ENCODE results near the gene SRSF3.
"Not testable (repeated sequence)": the region's sequence is repeated elsewhere in the genome, so short reads cannot be mapped to it uniquely, and the experiment has no call there.

The SRSF3 gene

DNA sequence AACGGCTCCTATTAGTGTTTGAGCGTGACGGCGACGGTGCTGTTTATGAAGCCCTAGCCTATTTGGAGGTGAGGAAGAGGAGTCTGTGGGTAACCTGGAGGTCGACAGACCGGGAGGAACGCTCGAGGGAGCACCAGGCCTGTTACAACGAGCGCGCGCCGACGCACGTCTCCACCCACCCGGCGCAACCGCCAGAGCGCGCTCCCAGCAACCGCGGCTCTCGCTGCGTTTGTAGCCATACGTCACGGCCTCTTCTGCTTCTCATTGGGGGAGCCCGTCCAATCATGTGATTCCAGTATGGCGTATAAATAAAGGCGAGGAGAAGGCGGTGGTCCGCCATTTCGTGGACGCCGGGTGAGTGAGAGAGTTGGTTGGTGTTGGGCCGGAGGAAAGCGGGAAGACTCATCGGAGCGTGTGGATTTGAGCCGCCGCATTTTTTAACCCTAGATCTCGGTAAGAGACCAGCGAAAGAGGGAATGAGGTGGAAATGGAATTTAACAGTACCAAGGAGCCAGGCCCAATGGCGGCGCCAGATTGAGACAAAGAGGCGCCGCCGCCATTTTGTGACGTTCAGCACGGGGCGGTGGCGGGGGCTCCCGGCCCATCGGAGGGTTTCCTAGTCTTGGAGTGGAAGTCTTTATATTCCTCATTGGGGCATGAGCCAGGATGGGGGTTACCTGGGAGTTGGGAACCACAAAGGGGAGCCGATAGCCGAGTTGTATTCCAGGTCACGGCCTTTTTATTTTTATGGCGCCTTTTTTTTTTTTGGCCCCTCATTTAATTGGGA, at the start of gene SRSF3:
SRSF3 (plus strand) TSS at position 334 of the 787 bp plus-strand sequence. CDS start 2,401 bp downstream, outside the sequence.
- DNase-seq, result peak; percentile 99

DNA sequence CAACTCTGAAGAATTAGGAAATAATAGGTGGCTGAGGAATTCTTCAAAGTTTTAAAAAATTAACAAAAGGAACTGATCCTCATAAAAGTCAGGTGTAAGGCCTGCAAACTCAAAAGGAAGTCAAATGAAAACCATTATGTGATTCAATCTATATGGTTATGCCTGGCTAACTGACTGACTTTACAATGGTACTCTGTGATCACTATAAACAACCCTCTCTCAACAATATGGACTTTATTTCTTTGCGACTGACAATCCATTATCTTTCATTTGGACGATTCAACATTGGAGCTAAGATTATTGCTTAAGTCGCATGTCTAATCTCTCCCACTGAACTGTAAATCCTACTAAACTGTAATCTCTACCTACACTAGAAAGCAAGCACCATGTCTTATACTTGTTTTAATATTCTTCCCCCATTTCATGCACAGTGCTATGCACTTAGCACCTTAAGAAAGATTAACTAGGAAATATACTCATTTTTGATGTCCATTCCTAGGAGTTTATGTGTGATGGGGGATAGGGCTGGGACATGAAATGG, 48.3 kb upstream of the SRSF3 start:
- DNase-seq, result no peak

DNA sequence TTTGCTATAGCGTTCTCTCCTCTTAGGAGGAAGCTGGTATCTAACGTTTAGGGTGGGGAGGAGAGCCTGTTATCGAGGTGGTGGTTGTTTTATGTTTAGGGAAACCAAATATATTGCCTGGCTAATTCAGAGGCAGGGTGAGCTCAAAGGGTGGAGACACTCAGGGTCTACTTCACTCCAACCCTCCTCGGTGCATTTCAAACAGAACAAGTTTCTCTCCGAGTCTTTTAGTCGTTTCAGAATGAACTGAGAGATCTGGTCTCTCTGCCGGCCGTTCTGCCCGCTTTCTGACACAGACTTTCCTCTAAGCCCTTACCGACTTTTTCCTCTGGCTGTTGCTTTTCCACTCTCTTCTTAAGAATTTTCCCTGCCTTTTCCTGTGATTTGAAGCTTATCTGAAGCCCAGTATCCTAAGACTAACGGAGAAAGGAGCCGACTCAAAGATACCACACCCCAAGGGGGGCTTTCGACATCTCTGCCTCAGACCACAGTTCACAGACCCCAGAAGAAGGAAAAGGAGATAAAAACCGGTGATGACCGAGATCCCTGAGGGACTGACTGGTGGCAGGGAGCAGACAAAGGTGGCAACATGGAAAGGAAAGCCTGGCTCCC, 47.7 kb upstream of the SRSF3 start:
- no peak for DNase-seq

DNA sequence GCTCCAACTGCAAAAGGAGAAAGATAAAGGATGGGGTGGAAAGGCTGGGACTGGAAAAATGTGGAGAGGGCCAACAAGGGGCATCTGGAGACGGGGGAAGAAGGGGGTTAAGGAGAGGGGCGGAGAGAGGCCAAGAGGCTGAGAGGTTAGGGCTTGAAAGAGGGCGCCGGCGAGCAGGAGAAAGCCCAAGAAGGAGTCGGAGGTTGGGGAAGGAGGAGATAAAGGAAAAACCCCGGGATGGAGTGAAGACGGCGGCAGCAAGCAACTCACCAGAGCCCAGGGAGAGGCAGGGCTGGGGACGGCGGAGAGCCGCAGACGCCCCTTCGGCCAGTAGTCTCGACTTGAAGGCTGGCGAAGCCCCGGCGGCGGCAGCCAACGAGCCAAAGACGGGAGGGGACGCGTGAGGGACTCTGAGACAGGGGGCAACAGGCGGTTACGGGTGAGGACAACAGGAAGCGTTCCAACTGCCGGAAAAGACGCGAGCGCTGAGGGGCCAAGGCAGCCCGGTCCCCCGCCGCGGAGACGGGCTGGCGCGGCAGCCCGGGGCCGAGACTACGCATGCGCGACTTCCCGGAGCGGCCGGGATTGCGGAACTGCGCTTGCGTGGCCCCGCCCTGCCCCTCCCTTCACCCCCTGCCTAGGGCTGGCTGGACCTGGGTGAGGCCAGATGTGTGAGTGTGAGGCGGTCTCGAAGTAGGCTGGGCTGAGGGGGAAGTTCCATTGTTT, 47.1 kb upstream of the SRSF3 start, which contains the start of gene STK38:
STK38 (minus strand) TSS at position 560 of the 726 bp plus-strand sequence. CDS start 7,277 bp downstream, outside the sequence.
- DNase-seq, result peak; percentile 90

GRCh38 chr6:36547646-36548400, 46.3 kb upstream of the SRSF3 start:
- DNase-seq, result no peak

DNA sequence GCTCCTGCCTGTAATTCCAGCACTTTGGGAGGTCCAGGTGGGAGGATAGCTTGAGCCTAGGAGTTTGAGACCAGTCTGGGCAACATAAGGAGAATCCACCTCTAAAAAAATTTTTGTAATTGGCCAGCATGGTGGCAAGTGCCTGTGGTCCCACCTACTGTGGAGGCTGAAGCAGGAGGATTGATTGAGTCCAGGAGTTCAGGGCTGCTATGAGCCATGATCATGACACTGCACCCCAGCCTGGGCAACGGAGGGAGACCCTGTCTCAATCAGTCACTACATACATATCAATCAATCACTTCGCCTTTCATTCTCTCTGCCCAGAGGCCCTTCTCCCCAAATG, 45.8 kb upstream of the SRSF3 start:
- no peak for DNase-seq

GRCh38 chr6:36550473-36551000, 43.6 kb upstream of the SRSF3 start:
- DNase-seq, result no peak

DNA sequence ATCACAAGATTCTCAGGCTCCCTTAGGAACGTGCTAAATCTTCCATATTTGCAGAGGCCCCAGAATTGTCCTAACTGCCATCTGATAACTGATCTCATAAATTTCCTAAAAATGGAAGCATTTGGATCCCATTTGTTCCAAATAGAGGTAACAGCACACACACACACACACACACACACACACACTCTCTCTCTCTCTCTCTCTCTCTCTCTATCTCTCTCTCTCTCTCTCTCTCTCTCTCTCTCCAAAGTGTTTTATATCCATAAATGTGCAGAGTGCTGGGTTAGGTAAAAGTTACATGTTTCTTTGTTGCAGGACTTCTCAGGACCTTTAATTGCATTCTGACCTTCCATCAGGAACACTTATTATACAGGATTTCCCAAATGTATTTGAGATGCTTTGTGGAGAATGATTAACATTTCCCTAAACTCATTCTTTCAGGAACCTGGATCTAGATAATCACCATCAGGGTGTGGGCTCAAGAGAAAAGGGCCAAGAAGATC, 38.4 kb upstream of the SRSF3 start:
- no peak for DNase-seq

GRCh38 chr6:36556281-36556680, 37.9 kb upstream of the SRSF3 start:
- no peak for DNase-seq

DNA sequence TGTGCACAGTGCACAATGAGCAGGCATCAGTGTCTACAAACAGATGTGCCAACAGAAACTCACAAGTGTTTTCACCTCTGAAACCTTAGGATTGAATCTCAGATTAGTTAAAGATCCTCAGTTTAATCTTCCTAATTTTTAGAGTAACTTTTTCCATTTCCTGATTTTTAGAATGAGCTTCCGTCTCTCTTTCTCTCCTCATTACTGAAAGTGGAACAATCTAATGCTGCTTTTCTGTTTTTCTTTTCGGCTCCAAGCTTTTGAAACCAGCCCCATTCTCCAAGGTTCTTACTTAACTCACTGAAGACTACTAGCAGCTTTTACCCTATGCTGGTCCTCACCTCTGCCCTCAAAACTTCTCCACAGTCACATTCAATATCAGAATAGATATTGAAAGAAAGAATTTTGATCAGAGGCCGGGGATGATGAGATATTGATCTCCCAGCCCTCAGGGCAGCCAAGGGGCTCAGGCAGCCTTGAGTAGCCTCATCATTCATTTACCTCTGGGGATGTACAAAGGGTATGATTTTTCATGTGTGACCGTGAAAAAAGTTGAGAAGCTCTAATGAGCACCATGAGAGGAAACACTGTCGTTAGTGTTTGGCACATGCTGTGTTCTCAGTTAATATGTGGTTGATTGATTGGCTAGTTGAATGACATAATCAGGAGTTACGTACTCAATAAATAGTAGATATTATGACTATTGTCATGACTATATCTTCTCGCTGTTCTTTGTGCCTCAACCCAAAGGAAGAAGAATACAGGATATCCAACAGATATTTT, 35.0 kb upstream of the SRSF3 start:
- DNase-seq, result no peak

DNA sequence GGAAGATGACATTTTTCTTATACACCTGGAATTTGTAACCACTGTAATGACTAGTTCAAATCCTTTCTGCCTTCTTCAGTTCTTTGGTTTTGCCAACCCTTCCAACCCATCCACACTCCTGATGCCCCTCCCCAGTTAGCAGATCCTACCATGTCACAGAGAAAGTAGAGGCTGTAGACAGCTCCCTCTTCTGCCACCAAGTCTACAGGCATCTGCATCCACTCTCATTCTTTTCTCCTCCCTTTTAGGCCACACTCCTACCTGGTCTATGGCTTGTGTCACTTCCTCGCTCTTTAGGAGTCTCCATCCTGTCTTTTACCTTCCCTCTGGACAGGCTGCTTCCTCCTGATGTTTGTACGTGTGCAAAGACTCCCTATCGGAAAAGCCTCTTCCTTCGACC, 33.3 kb upstream of the SRSF3 start:
- no peak for DNase-seq

DNA sequence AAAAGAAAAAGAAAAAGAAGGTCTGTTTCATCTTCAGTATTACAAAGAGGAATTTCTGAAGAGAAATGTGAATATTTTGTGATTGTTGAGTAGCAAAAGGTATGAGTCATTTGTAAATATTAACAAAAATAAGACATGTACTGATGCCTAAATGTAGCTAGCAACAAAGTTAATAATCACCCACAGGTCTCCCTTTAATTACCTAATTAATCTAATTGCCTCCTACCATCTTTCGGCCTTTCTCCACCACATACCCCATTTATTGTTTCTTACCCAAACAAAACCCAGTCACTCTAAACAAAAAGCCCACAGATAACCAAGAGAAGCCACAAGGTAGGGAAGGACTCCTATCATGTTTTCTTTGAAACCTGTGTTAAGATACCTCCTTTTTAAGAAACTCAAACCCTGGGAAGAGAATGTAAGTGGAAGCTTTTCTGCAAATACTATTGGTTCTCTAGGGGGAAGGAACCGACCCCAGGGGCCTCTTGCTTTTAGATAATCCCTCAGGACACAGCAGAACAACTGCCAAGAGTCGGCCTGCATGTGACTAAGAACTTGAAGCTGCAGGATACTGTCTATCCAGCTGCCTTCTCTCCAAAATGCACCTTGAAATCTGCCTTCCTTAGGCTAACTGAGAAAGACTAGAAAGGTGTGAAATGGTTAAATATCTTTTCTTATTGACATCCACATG, 30.8 kb upstream of the SRSF3 start:
- DNase-seq, result no peak

DNA sequence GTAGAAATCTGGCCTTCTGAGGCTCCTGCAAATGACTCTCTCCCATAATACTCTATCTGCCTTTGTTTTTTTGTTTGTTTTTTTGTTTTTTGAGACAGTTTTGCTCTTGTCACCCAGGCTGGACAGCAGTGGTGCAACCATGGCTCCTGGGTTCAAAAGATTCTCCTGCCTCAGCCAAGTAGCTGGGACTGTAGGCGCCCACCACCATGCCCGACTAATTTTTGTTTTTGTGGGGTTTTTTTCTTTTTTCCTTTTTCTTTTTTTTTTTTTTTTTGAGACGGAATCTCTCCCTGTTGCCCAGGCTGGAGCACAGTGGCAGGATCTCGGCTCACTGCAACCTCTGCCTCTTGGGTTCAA, 30.3 kb upstream of the SRSF3 start:
- no peak for DNase-seq

- no peak for DNase-seq
Measured at GRCh38 chr6:36566418-36566905, 27.7 kb upstream of the SRSF3 start.

DNA sequence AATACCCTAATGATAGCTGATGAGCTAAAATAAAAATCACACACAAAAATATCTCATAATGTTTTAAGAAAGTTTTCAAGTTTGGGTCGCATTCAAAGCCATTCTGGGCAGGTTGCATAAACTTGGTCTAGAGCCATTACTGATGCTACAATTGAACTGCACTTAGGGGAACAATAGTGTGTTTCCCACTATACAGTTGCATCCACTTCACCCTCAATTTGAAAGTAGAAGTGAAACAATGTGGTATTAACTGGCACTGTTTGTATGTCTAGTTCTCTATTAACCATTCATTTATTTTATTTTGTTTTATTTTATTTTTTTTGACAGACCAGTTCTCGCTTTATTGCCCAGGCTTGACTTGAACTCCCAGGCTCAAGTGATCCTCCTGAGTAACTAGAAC, 23.9 kb upstream of the SRSF3 start:
- DNase-seq, result no peak

- no peak for DNase-seq
Measured at GRCh38 chr6:36571122-36572043, 22.8 kb upstream of the SRSF3 start.

DNA sequence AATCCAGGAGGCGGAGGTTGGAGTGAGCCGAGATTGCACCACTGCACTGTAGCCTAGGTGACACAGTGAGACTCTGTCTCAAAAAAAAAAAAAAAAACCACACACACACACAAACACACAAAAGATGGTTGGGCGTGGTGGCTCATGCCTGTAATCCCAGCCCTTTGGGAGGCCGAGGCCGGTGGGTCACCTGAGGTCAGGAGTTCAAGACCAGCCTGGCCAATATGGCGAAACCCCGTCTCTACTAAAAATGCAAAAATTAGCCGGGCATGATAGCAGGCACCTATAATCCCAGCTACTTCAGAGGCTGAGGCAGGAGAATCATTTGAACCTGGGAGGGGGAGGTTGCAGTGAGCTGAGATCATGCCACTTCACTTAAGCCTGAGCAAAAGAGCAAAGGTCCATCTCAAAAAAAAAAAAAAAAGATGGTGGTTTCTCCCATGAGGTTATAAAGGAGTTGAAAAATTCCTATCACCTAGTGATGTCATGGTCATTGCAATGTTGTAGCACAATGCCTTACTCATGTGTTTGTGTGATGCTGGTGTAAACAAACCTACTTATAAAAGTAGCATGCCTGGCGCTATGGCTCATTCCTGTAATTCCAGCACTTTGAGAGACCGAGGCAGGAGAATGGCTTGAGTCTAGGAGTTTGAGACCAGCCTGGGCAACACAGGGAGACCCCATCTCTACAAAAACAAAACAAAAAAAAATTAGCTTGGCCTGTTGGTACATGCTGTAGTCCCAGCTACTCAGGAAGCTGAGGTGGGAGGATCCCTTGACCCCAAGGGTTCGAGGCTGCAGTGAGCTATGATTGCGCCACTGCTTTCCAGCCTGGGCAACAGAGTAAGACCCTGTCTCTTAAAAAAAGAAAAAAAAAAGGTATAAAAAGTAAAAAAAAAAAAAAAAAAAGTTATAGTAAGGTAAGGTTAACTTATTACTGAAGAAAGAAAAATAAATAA, 21.5 kb upstream of the SRSF3 start:
- DNase-seq, result not testable (repeated sequence)

DNA sequence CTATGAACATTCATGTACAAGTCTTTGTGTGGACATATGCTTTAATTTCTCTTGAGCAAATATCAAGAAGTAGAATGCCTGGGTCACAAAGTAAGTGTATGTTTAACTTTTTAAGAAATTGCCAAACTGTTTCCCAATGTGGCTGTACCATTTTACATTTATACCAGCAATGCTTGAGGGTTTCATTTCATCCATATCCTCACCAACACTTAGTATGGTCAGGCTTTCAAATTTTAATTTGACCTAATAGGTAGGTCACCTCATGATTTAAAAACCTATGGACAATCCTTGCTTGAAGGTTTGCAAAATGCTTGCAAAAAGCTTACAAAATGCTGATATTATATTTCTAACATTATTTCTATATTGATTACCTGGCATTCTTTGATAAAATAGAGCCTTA, 19.5 kb upstream of the SRSF3 start:
- no peak for DNase-seq

Data from NCI-H1105 (cell line).